Heart right ventricle (tissue), 16 donors: Measurements from ENCODE around the gene IGF1R. TPM values are rescaled to one million over a fixed set of nuclear protein-coding genes. Genes with fewer than 3 reads are reported as not detected.

ENCODE experiments used
- ATAC-seq, 8 donors: fragments of 200-7000 bp; cut with Tn5 transposase; one replicate each; pipeline ENCODE4 v1.9.1; 2020; ENCODE audit warnings: mild to moderate bottlenecking in 8 of 8, moderate library complexity in 8 of 8, moderate number of reproducible peaks in 1 of 8
- DNase-seq, 2 donors: peaks; one replicate each; pipeline ENCODE4 v3.0.0-alpha.2; 2020
- H3K27ac ChIP-seq, 10 donors: fragments of 200-600 bp; sonication (generic) in 2 of 10; one replicate each; pipeline versions ENCODE4 v1.5.0 to v1.8.0; 2020 to 2022; ENCODE audit warnings: mild to moderate bottlenecking in 3 of 10
- H3K27me3 ChIP-seq, 7 donors: fragments of 200-600 bp; one replicate each; pipeline ENCODE4 v1.8.0; 2021 to 2022; ENCODE audit warnings: mild to moderate bottlenecking in 2 of 7
- H3K36me3 ChIP-seq, 9 donors: fragments of 200-600 bp; sonication (generic) in 1 of 9; one replicate each; pipeline versions ENCODE4 v1.5.0 to v1.8.0; 2020 to 2022; ENCODE audit warnings: mild to moderate bottlenecking in 2 of 9
- H3K4me1 ChIP-seq, 9 donors: fragments of 200-600 bp; sonication (generic) in 1 of 9; one replicate each; pipeline versions ENCODE4 v1.5.0 to v1.8.0; 2020 to 2022; ENCODE audit warnings: mild to moderate bottlenecking in 4 of 9
- H3K4me3 ChIP-seq, 10 donors: fragments of 200-600 bp; sonication (generic) in 2 of 10; one replicate each; pipeline versions ENCODE4 v1.5.0 to v1.8.0; 2020 to 2022; ENCODE audit warnings: mild to moderate bottlenecking in 7 of 10, moderate library complexity in 2 of 10
- H3K9me3 ChIP-seq, 11 donors: fragments of 200-600 bp in 10 of 11; sonication (generic) in 2 of 11; one replicate each; pipeline versions ENCODE4 v1.5.0 to v1.8.0; 2013 to 2022; ENCODE audit warnings: mild to moderate bottlenecking in 2 of 11, control low read depth in 1 of 11, moderate library complexity in 1 of 11
- WGBS, 2 donors: extraction: QIAGEN DNeasy Blood & Tissue Kit; methylation state at CpG; one replicate each; pipeline ENCODE4 v1.1.7; 2013; ENCODE audit warnings: inconsistent platforms in 1 of 2; 5-methylcytosine and 5-hydroxymethylcytosine counted together
- intact Hi-C, 10 donors: fragments of 100-400 bp; cut with DNase I; formaldehyde crosslinking; loops; one replicate each; pipeline versions ENCODE4 v1.11.1 to v1.14.2; 2022
- polyA plus RNA-seq, 2 donors: library from polyadenylated mRNA; stranded (reverse); fragments of 200-250 nt; gene quantifications; one replicate each; pipeline ENCODE4 v1.2.3, GENCODE V29; 2013
- total RNA-seq, 10 donors: library from RNA; stranded (reverse); fragmentation: NEBNext Ultra II Directional in 3 of 10; extraction: Animal tissue kit (Norgen Biotek cat#: 25700) in 3 of 10; gene quantifications; one replicate each; pipeline versions ENCODE4 v1.2.1 to v1.2.4, GENCODE V29; 2021 to 2023
- TF ChIP-seq, protein P1 (sequence below), 9 donors: fragments of 200-600 bp; sonication (generic) in 2 of 9; IDR thresholded peaks; one replicate each; pipeline versions ENCODE4 v1.5.0 to v1.8.0; 2021 to 2022; ENCODE audit warnings: antibody characterized with exemption in 9 of 9, mild to moderate bottlenecking in 5 of 9, moderate library complexity in 1 of 9
- donor health status: Arrhythmogenic right ventricular cardiomyopathy.
- donor health status: ischemic (EF 13 %, LVEDD 7.1; RV severe dilation, severe dysfunction).
- donor health status: healthy with polysubstance abuse.
- donor health status: DM: no; HTN: yes; CAD: no.
- donor health status: DM: no; HTN: no; CAD: no.
- donor health status: ischemic (EF 25% LVEDD 6.9; RV normal size, moderate dysfunction).
- donor health status: ischemic (EF 25% LVEDD 5.7; RV mildly dilated, moderate dysfunction).
- donor health status: healthy.
- donor health status: DM: yes; HTN: yes; CAD: no.
- donor health status: Ischemic cardiomyopathy.
- donor health status: ischemic (EF 35%, LVEDD 5.7; RV mildly dilated, moderate dysfunction).
- donor health status: nonischemic (EF 11% LVEDD 7.7; RV severe dilation, severe dysfunction).
- donor health status: DM: yes; HTN: yes; CAD: no.
- donor health status: PGD.
- donor health status: ischemic (EF 29% LVEDD 5.4; RV normal size, mild dysfunction).
- donor health status: nonischemic (EF 23%, LVEDD 6.1; RV moderate dilation, normal function).

The IGF1R gene
- total and polyA plus RNA-seq, 12 donors = 3.4 to 88.2 (median 45.9) TPM

DNA sequence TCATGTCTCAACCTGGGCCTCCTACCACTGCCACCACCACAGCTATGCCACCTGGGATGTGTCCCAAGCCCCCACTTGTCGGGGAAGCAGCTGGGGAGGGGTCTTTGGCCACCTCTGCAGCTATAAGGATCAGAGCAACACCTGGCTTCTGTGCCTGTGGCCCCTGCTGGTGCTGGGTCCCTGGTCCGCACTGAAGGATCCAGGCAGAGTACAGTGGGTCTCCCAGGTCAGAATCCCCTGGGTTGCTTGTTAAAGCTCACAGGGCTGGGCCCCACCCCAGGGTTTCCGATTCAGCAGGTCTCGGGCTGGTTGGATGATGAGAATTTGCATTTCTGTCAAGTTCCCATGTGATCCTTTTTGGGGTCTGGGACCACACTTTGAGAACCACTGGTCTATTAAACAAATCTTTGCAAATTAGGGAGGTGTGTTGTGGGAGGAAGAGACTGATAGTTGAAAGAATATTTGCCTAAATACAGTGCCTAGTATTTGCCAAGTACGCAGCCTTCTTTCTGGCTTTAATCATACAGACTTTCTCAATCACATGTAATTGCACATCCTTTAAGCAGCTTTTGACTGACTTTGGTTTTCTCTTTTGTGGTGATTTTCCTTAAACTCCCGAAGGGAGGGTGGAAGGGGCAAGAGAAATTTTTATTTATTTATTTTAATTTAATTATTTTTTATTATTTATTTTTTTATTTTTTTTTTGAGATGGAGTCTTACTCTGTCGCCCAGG is 127.3 kb downstream of the IGF1R start:
- Histone ChIP-seq H3K4me3 (no peak overlapping the region), H3K36me3 (no peaks in the 10 kb centered on the region), H3K9me3 (no peaks in the 10 kb centered on the region), H3K27me3 (no peaks in the 10 kb centered on the region), H3K4me1 (peaks cover 3 to 82% (median 59%) of the 10 kb centered on the region in 9 donors), H3K27ac (peak overlapping the region in 2 of 10 donors; percentile 55 to 71)
- no peak for DNase-seq
- ATAC-seq = no peak
- 88 to 91% methylated on average over 7 of the region's 7 CpGs for WGBS, 2 donors
- intact Hi-C loops = loop anchor here in 9 of 10 donors (5.0 to 10.0 kb wide), 11 partner anchors 58 to 302 kb away; partner anchors contain the start of gene IGF1R (in 1 of the 9)
- TF ChIP-seq, protein P1, sequence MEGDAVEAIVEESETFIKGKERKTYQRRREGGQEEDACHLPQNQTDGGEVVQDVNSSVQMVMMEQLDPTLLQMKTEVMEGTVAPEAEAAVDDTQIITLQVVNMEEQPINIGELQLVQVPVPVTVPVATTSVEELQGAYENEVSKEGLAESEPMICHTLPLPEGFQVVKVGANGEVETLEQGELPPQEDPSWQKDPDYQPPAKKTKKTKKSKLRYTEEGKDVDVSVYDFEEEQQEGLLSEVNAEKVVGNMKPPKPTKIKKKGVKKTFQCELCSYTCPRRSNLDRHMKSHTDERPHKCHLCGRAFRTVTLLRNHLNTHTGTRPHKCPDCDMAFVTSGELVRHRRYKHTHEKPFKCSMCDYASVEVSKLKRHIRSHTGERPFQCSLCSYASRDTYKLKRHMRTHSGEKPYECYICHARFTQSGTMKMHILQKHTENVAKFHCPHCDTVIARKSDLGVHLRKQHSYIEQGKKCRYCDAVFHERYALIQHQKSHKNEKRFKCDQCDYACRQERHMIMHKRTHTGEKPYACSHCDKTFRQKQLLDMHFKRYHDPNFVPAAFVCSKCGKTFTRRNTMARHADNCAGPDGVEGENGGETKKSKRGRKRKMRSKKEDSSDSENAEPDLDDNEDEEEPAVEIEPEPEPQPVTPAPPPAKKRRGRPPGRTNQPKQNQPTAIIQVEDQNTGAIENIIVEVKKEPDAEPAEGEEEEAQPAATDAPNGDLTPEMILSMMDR (IDR thresholded peaks at IDR 0.05) = no peak

DNA sequence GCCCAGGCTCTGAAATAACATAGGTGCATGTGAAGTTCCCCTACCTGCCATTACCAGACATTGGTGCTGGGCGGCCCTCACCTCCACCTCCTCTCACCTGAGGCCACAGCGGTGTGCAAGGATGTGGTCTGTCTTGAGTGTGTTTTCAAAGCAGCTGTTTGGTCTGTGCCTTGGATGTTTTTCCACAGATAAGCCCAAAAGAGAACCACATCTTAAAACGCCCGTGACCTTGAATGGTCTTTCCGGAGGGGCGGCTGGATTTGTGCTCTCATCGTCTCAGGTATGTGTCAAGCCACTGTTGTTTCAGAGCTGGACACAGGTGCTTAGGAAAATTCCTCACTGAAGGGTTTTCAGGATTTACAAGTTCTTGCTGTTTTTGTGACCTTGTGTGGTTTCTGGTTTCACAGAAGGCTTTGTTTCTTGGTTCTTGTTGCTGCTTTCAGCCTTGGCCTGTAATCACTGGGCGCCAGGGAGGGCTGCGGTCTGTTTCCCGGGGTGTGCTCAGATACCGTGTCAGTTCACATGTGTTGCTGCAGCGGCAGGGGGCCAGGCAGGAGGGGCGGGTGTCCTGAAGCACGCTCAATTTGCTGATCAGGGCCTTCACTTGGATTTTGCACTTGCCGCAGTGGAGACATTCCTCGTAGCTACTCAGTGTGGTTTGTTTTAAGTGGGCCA is 128.4 kb downstream of the IGF1R start:
- H3K4me3 ChIP-seq = no peak overlapping the region
- DNase-seq (peak; percentile 33 to 50), ATAC-seq (peak in 7 of 8 donors; percentile 38 to 61 (median 47))
- peaks cover 0 to 75% (median 54%) of the 10 kb centered on the region in 9 donors for H3K4me1 ChIP-seq
- H3K27ac ChIP-seq = peak overlapping the region; percentile 6 to 71 (median 38)
- H3K9me3 ChIP-seq = no peaks in the 10 kb centered on the region
- no peaks in the 10 kb centered on the region for H3K27me3 ChIP-seq
- H3K36me3 ChIP-seq = no peaks in the 10 kb centered on the region
- intact Hi-C loops = loop anchor here in 9 of 10 donors (5.0 to 10.0 kb wide), 11 partner anchors 59 to 301 kb away; partner anchors contain the start of gene IGF1R (in 1 of the 9)
- TF ChIP-seq, protein P1 (IDR thresholded peaks at IDR 0.05) = no peak
- WGBS, 2 donors = 42 to 50% methylated on average over 16 of the region's 16 CpGs

DNA sequence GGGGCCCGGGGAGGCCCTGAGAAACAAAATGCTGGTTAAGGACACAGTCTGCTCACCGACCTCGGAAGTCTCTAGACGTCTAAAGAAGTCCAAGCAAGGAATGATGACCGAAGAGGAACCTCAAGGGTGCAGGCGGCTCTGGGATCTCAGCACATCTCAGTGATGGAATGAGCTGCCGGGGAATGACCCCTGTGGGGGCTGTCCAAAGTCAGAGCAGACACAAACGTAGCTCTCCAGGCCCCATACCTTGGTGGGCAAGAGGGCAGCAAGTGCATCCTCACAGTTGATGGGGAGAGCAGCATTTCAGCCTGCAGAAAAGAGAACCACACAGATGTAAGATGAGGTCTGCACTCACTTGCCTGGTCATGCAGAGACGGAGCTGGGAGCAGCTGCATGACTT is 129.1 kb downstream of the IGF1R start:
- Histone ChIP-seq H3K36me3 (no peaks in the 10 kb centered on the region), H3K4me3 (no peak overlapping the region), H3K27me3 (no peaks in the 10 kb centered on the region), H3K4me1 (peaks cover 0 to 69% (median 49%) of the 10 kb centered on the region in 9 donors), H3K9me3 (no peaks in the 10 kb centered on the region), H3K27ac (peak overlapping the region in 9 of 10 donors; percentile 6 to 71 (median 41))
- TF ChIP-seq, protein P1 (IDR thresholded peaks at IDR 0.05) = no peak
- ATAC-seq = no peak
- intact Hi-C loops = loop anchor here in 9 of 10 donors (5.0 to 10.0 kb wide), 11 partner anchors 60 to 300 kb away; partner anchors contain the start of gene IGF1R (in 1 of the 9)
- no peak for DNase-seq
- 76 to 78% methylated on average over 9 of the region's 9 CpGs for WGBS, 2 donors

DNA sequence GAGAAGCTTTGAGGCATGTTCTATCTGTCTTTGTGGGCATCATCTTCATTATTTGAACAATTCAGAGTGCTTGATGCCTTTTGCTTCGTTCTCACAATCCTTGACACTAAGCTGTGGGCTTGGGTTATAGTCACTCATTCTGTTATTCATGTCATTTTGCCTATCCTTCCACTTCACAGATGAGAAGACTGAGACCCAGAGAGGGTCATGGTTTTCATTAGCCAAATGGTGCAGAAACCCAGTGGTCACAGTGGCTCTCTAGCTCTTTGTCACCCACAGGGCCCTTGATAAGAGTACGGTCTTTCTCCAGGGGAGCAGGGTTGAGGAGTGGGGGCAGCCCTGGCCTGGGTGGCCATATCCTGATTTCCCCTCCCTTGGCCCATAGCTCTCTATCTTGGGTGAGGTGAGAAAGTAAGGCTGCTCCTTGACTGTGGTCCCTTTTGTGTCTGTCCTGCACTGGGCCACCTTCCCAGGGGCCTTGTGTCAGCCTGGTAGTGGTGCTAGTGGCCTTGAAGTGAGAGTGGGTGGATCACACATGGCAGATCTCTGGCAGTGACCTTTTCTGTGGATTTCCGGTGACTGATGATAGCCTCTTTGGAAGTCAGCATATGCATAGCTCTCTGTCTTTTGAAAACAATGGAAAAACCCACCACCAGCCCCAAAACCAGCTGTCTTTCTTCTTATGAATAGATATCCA is 130.1 kb downstream of the IGF1R start:
- TF ChIP-seq, protein P1 (IDR thresholded peaks at IDR 0.05) = no peak
- H3K27ac ChIP-seq = peak overlapping the region in 6 of 10 donors; percentile 6 to 56 (median 32)
- H3K4me3 ChIP-seq = no peak overlapping the region
- no peaks in the 10 kb centered on the region for H3K27me3 ChIP-seq
- H3K4me1 ChIP-seq = peaks cover 0 to 59% (median 42%) of the 10 kb centered on the region in 9 donors
- peak in 5 of 8 donors; percentile 20 to 66 (median 24) for ATAC-seq
- no peaks in the 10 kb centered on the region for H3K9me3 ChIP-seq
- WGBS, 2 donors = 85 to 90% methylated on average over 3 of the region's 3 CpGs
- intact Hi-C loops = loop anchor here in 9 of 10 donors (2.0 to 10.0 kb wide), 14 partner anchors 61 to 299 kb away; partner anchors contain the start of gene IGF1R (in 1 of the 9)
- no peaks in the 10 kb centered on the region for H3K36me3 ChIP-seq
- no peak for DNase-seq
